ENCODE results near the gene DGKA. TPM values are rescaled to one million over a fixed set of nuclear protein-coding genes. Genes with fewer than 3 reads are reported as not detected.

DGKA gene
- total and polyA plus RNA-seq, 8 donors = 30.6 to 47.6 (median 37.8) TPM

- intact Hi-C loops (cut with DNase I) = no loop called here
- Histone ChIP-seq H3K4me3 (peak overlapping the region; percentile 65 to 77), H3K4me1 (peaks cover 25 to 67% of the 10 kb centered on the region in 2 donors), H3K9me3 (no peaks in the 10 kb centered on the region), H3K27ac (peak overlapping the region; percentile 89 to 90), H3K27me3 (no peaks in the 10 kb centered on the region), H3K36me3 (no peaks in the 10 kb centered on the region)
- ATAC-seq (no peak), DNase-seq (no peak)
- no peak for TF ChIP-seq CTCF (IDR thresholded peaks at IDR 0.05)
Measured at GRCh38 chr12:55931317-55931779, 386 bp downstream of the DGKA start.

- TF ChIP-seq CTCF (IDR thresholded peaks at IDR 0.05) = no peak
- intact Hi-C loops (cut with DNase I) = no loop called here
- Histone ChIP-seq H3K27ac (peak overlapping the region; percentile 89 to 90), H3K4me3 (peak overlapping the region; percentile 65 to 77), H3K9me3 (no peaks in the 10 kb centered on the region), H3K36me3 (peaks cover 0 to 6% of the 10 kb centered on the region in 2 donors), H3K27me3 (no peaks in the 10 kb centered on the region), H3K4me1 (peaks cover 25 to 66% of the 10 kb centered on the region in 2 donors)
- ATAC-seq = peak; percentile 50
- DNase-seq = peak; percentile 48 to 92 (median 74)
Measured at GRCh38 chr12:55931780-55932550, 1.0 kb downstream of the DGKA start.

GRCh38 chr12:55932551-55932910 is 1.6 kb downstream of the DGKA start:
- peaks cover 25 to 66% of the 10 kb centered on the region in 2 donors for H3K4me1 ChIP-seq
- TF ChIP-seq CTCF (IDR thresholded peaks at IDR 0.05) = no peak

GRCh38 chr12:55933169-55933798 is 2.3 kb downstream of the DGKA start:
- no peak for DNase-seq
- no peak for ATAC-seq
- intact Hi-C loops (cut with DNase I) = no loop called here
- H3K36me3 ChIP-seq = peaks cover 0 to 17% of the 10 kb centered on the region in 2 donors
- H3K4me3 ChIP-seq = peak overlapping the region in 1 of 2 donors; percentile 77
- H3K9me3 ChIP-seq = no peaks in the 10 kb centered on the region
- no peaks in the 10 kb centered on the region for H3K27me3 ChIP-seq
- TF ChIP-seq CTCF (IDR thresholded peaks at IDR 0.05) = no peak
- H3K27ac ChIP-seq = peak overlapping the region in 1 of 2 donors; percentile 60
- peaks cover 21 to 59% of the 10 kb centered on the region in 2 donors for H3K4me1 ChIP-seq

More at GRCh38 chr12:55932551-55932910, 1.6 kb downstream of the DGKA start:
- peak overlapping the region; percentile 65 to 77 for H3K4me3 ChIP-seq
- peaks cover 0 to 11% of the 10 kb centered on the region in 2 donors for H3K36me3 ChIP-seq
- peak; percentile 22 for ATAC-seq
- DNase-seq = peak in 1 of 4 donors; percentile 43
- H3K27me3 ChIP-seq = no peaks in the 10 kb centered on the region
- peak overlapping the region in 1 of 2 donors; percentile 89 for H3K27ac ChIP-seq
- intact Hi-C loops (cut with DNase I) = no loop called here
- no peaks in the 10 kb centered on the region for H3K9me3 ChIP-seq
